Keratinocyte (primary cell): Measurements from ENCODE around the gene DENND4A.

Source experiments
- EZH2 ChIP-seq: IDR thresholded peaks from one replicate; pipeline ENCODE4 v1.6.1; 2012; ENCODE audit warnings: inconsistent platforms, mild to moderate bottlenecking, low read length, moderate library complexity
- TF ChIP-seq, protein P1 (sequence below), 3 experiments: IDR thresholded peaks in 1 of 3; conservative IDR thresholded peaks in 1 of 3; optimal IDR thresholded peaks in 1 of 3; 2 replicates in 2 of 3; 3 replicates in 1 of 3; pipeline versions ENCODE3 to v1.5.1; 2011; ENCODE audit warnings: low read length in 3 of 3, mild to moderate bottlenecking in 3 of 3, moderate library complexity in 2 of 3, control low read depth in 1 of 3, inconsistent platforms in 1 of 3; ENCODE audit not compliant: insufficient read depth in 2 of 3; ENCODE audit errors: extremely low read depth in 1 of 3

DNA sequence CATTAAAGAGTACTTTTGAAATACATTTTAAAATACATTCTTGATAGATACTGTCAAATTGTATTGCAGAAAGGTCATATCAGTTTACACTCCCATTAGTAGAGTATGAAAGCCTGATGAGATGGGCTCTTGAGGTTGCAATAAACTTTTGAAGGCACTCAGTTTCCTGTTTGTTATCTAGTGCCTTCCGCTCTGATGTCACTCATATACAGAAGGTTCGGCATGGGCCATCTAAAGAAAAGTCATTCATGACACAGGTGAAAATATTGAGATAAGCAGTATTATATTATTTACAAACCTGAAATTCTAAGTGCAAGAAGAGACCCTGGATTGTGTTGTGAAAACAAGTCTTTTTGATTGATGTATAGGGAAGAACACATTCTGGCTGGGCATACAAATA lies 36.5 kb upstream of the DENND4A start:
- TF ChIP-seq, protein P1, sequence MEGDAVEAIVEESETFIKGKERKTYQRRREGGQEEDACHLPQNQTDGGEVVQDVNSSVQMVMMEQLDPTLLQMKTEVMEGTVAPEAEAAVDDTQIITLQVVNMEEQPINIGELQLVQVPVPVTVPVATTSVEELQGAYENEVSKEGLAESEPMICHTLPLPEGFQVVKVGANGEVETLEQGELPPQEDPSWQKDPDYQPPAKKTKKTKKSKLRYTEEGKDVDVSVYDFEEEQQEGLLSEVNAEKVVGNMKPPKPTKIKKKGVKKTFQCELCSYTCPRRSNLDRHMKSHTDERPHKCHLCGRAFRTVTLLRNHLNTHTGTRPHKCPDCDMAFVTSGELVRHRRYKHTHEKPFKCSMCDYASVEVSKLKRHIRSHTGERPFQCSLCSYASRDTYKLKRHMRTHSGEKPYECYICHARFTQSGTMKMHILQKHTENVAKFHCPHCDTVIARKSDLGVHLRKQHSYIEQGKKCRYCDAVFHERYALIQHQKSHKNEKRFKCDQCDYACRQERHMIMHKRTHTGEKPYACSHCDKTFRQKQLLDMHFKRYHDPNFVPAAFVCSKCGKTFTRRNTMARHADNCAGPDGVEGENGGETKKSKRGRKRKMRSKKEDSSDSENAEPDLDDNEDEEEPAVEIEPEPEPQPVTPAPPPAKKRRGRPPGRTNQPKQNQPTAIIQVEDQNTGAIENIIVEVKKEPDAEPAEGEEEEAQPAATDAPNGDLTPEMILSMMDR (optimal IDR thresholded peaks at IDR 0.05 in 1 of 3, IDR thresholded peaks at IDR 0.05 in 1 of 3, conservative IDR thresholded peaks at IDR 0.05 in 1 of 3; ENCODE audit: extremely low read depth in 1 of 3, insufficient read depth in 2 of 3, low read length in 3 of 3) = no peak
- TF ChIP-seq EZH2 = no peak
